Dendritic cell treated with granulocyte-macrophage colony-stimulating factor and Interleukin-4, amounts not matched to agents 40 ng/mL and 50 ng/mL, for 4 days (primary cell): ENCODE data around the gene GCNT3.
"Not testable (repeated sequence)": the region's sequence is repeated elsewhere in the genome, so short reads cannot be mapped to it uniquely, and the experiment has no call there.

ENCODE experiments used
- H3K27ac Mint-ChIP-seq: one replicate; pipeline ENCODE4 v1.8.0; 2022; ENCODE audit warnings: mild to moderate bottlenecking, mixed read lengths
- H3K27me3 Mint-ChIP-seq: one replicate; pipeline ENCODE4 v1.8.0; 2022; ENCODE audit warnings: mild to moderate bottlenecking, mixed read lengths
- H3K36me3 Mint-ChIP-seq: one replicate; pipeline ENCODE4 v1.8.0; 2022; ENCODE audit warnings: low read depth, mixed read lengths
- H3K4me1 Mint-ChIP-seq: one replicate; pipeline ENCODE4 v1.8.0; 2022; ENCODE audit warnings: low read depth, mixed read lengths
- H3K4me3 Mint-ChIP-seq: one replicate; pipeline ENCODE4 v1.8.0; 2022; ENCODE audit warnings: mild to moderate bottlenecking, moderate library complexity, mixed read lengths
- H3K9me3 Mint-ChIP-seq: one replicate; pipeline ENCODE4 v1.8.0; 2022; ENCODE audit warnings: mixed read lengths
- intact Hi-C: fragments of 100-400 bp; cut with micrococcal nuclease; formaldehyde crosslinking; loops from one replicate; pipeline ENCODE4 v1.15.0; 2022

The GCNT3 gene

DNA sequence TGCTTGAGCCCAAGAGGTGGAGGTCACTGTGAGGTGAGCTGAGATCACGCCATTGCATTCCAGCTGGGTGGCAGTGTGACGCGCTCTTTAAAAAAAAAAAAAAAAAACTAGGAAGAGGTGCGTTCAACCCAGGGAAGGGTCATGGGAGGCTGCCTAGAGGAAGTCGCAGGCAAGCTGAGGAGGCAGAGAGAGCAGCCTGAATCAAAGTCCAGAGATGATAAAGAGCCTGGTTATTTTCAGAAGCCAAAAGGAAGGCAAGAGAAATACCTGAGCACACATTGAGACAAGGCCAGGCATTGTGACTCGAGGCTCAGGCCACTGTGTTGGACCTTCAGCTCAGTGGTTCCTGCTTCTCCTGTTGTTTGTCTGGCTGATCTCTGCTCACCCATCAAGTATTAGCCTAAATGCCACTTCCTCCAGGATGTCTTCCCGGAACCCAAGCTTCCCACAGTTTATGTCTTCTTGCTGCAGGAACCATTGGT is 16.1 kb upstream of the GCNT3 start:
- no peak overlapping the region for H3K4me3 Mint-ChIP-seq
- H3K4me1 Mint-ChIP-seq: peaks cover 21% of the 10 kb centered on the region
- H3K27ac Mint-ChIP-seq: peak overlapping the region; percentile 56
- H3K36me3 Mint-ChIP-seq: no peaks in the 10 kb centered on the region
- peaks cover 38% of the 10 kb centered on the region for H3K27me3 Mint-ChIP-seq
- no peaks in the 10 kb centered on the region for H3K9me3 Mint-ChIP-seq
- intact Hi-C loops: no loop called here

DNA sequence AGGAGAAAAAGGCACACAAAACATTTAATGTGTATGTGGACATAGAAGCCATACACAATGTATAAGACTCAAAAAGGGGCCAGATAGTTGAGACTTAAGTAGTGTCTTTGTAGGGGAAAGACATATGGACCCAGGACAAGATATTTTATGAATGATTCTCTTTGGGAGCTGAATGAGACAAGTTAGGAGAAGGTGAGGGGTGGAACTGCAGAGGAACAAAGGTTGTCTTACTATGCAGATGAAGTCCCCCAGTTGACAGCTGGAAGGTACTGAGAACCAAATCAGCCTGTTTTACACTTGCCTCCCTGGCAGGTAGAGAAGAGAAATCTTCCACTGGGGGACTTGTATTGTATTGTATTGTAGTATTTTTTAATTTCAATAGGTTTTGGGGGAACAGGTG is 14.9 kb upstream of the GCNT3 start:
- intact Hi-C loops: no loop called here
- no peak overlapping the region for H3K4me3 Mint-ChIP-seq
- peaks cover 7% of the 10 kb centered on the region for H3K9me3 Mint-ChIP-seq
- H3K4me1 Mint-ChIP-seq: peaks cover 13% of the 10 kb centered on the region
- peaks cover 36% of the 10 kb centered on the region for H3K27me3 Mint-ChIP-seq
- no peaks in the 10 kb centered on the region for H3K36me3 Mint-ChIP-seq
- no peak overlapping the region for H3K27ac Mint-ChIP-seq

DNA sequence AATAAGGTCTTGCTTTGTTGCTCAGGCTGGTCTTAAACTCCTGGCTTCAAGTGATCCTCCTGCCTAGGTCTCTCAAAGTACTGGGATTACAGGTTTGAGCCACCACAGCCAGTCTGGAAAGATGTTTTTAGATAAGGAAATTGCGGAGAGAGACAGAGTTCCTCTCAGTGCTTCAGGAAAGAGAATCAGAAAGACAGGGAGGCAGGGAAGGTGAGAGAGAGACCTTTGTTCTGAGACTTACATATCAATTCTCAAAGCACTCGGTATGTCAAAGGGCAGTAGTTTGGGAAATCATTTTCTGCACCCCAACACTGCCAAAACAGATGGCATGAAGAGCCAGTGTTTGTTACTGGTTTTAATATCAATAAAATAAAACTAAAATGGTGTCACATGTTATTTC is 13.1 kb upstream of the GCNT3 start:
- intact Hi-C loops: no loop called here

DNA sequence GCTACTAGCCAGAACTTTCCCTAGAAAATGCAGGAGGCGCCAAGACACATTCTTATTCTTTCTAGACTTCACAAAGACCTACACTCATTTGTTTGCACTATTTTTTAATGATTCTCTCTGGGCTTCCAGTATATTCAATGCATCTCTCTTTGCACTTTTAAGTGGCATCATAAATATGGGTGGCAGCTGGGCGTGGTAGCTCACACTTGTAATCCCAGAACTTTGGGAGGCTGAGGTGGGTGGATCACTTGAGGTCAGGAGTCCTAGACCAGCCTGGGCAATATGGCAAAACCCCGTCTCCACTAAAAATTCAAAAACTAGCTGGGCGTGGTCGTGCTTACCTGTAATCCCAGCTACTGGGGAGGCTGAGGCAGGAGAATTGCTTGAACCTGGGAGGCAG is 5.6 kb upstream of the GCNT3 start:
- Mint-ChIP-seq H3K4me3 (no peak overlapping the region), H3K36me3 (no peaks in the 10 kb centered on the region), H3K27me3 (peaks cover 20% of the 10 kb centered on the region), H3K9me3 (peaks cover 30% of the 10 kb centered on the region), H3K4me1 (peaks cover 6% of the 10 kb centered on the region), H3K27ac (no peak overlapping the region)
- intact Hi-C loops: no loop called here

More for the DNA sequence above, 13.1 kb upstream of the GCNT3 start:
- H3K4me1 Mint-ChIP-seq: peaks cover 11% of the 10 kb centered on the region
- peaks cover 17% of the 10 kb centered on the region for H3K9me3 Mint-ChIP-seq
- no peak overlapping the region for H3K4me3 Mint-ChIP-seq
- peaks cover 33% of the 10 kb centered on the region for H3K27me3 Mint-ChIP-seq
- no peaks in the 10 kb centered on the region for H3K36me3 Mint-ChIP-seq
- no peak overlapping the region for H3K27ac Mint-ChIP-seq

DNA sequence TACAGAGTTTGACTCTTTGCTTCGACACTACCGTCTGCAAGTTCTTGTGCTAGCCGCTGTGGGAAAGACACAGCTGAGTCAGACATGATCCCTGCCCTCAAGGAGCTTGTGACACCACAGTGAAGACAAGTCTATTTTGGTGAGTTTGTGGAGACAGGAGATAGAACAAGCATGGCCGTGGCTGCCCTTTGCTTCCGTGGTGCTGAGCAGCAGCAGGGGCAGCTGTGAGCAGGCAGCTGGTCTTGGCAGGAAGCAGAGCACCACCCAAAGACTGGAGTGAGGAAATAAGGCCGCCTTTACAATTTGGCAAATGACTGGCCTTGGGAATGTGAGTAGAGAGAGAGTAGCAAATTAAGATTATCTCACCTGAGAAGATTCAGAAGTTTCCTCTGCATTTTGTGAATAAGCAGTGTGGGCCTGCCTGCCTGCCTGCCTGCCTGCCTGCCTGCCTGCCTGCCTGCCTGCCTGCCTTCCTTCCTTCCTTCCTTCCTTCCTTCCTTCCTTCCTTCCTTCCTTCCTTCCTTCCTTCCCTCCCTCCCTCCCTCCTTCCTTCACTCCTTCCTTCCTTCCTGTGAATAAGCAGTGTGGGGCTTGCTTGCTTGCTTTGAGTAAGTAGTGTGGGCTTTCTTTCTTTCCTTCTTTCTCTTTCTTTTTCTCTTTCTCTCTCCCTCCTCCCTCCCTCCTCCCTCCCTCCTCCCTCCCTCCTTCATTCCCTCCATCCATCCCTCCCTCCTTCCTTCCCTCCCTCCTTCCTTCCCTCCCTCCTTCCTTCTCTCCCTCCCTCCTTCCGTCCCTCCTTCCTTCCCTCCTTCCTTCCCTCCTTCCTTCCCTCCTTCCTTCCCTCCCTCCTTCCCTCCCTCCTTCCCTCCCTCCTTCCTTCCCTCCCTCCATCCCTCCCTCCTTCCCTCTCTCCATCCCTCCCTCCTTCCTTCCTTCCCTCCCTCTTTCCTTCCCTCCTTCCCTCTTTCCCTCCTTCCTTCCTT is 1.6 kb upstream of the GCNT3 start:
- peaks cover 27% of the 10 kb centered on the region for H3K27me3 Mint-ChIP-seq
- intact Hi-C loops: no loop called here
- H3K27ac Mint-ChIP-seq: no peak overlapping the region
- H3K9me3 Mint-ChIP-seq: peaks cover 9% of the 10 kb centered on the region
- no peak overlapping the region for H3K4me3 Mint-ChIP-seq
- H3K36me3 Mint-ChIP-seq: no peaks in the 10 kb centered on the region
- H3K4me1 Mint-ChIP-seq: peaks cover 21% of the 10 kb centered on the region

DNA sequence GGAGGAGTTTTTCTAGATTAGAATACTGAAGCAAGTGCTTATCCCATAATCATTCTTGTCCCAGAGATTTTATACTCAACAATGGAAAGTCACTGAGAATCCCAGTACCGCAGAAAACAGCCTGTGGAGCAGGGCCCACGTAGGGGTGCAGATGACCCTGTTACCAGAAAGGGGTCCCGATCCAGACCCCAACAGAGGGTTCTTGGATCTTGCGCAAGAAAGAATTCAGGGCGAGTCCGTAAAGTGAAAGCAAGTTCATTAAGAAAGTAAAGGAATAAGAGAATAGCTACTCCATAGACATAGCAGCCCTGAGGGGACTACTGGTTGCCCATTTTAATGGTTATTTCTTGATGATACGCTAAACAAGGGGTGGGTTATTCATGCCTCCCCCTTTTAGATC is 2.6 kb downstream of the GCNT3 start:
- intact Hi-C loops: no loop called here
- peaks cover 9% of the 10 kb centered on the region for H3K9me3 Mint-ChIP-seq
- no peak overlapping the region for H3K4me3 Mint-ChIP-seq
- H3K36me3 Mint-ChIP-seq: no peaks in the 10 kb centered on the region
- H3K27me3 Mint-ChIP-seq: peaks cover 33% of the 10 kb centered on the region
- no peak overlapping the region for H3K27ac Mint-ChIP-seq
- H3K4me1 Mint-ChIP-seq: peaks cover 39% of the 10 kb centered on the region

DNA sequence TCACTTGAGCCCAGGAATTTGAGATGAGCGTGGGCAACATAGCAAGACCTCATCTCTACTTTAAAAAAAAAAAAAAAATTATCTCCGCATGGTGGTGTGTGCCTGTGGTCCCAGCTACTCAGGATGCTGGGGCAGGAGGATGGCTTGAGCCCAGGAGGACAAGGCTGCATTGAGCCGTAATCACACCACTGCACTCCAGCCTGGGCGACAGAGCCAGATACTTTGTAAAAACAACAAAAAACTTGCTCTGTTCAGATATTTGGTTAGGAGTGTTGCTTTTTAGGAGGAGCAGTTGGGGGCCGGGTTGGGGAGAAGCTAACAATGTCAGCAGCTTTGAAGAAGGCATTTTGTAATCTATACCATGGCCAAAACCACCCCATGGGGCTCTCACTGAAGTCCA is 4.1 kb downstream of the GCNT3 start:
- H3K4me1 Mint-ChIP-seq: peaks cover 35% of the 10 kb centered on the region
- no peak overlapping the region for H3K27ac Mint-ChIP-seq
- no peaks in the 10 kb centered on the region for H3K36me3 Mint-ChIP-seq
- H3K4me3 Mint-ChIP-seq: no peak overlapping the region
- H3K27me3 Mint-ChIP-seq: peaks cover 34% of the 10 kb centered on the region
- peaks cover 9% of the 10 kb centered on the region for H3K9me3 Mint-ChIP-seq
- intact Hi-C loops: no loop called here

DNA sequence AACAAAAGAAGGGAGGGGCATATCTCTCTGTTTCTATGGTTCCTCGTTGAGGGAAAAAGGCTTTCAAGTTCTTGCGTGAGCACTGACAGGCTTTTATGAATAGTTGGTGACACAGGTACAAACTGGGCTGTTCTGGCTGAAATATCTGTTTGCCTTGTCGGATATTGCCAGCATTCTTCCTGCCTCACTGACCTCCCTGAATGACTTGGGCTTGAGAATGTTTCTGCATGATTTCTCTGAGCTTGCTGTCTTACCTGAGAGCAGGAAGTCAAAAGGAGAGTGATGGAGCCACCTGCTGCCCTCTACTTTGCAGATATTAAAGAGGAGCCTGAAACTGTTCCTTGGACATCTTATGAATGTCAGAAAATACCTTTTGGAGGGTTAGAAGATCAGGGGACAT is 4.8 kb downstream of the GCNT3 start:
- intact Hi-C loops: no loop called here
- peaks cover 2% of the 10 kb centered on the region for H3K9me3 Mint-ChIP-seq
- no peak overlapping the region for H3K27ac Mint-ChIP-seq
- no peaks in the 10 kb centered on the region for H3K36me3 Mint-ChIP-seq
- H3K4me1 Mint-ChIP-seq: peaks cover 30% of the 10 kb centered on the region
- H3K27me3 Mint-ChIP-seq: peaks cover 33% of the 10 kb centered on the region
- H3K4me3 Mint-ChIP-seq: no peak overlapping the region

DNA sequence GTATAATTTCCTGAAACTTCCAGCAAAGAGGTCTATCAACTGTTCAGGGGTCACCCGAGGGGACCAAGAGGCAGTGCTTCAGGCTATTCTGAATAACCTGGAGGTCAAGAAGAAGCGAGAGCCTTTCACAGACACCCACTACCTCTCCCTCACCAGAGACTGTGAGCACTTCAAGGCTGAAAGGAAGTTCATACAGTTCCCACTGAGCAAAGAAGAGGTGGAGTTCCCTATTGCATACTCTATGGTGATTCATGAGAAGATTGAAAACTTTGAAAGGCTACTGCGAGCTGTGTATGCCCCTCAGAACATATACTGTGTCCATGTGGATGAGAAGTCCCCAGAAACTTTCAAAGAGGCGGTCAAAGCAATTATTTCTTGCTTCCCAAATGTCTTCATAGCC is 6.8 kb downstream of the GCNT3 start:
- H3K27me3 Mint-ChIP-seq: peaks cover 27% of the 10 kb centered on the region
- no peak overlapping the region for H3K27ac Mint-ChIP-seq
- no peaks in the 10 kb centered on the region for H3K9me3 Mint-ChIP-seq
- H3K4me1 Mint-ChIP-seq: peaks cover 21% of the 10 kb centered on the region
- no peaks in the 10 kb centered on the region for H3K36me3 Mint-ChIP-seq
- no peak overlapping the region for H3K4me3 Mint-ChIP-seq
- intact Hi-C loops: no loop called here

DNA sequence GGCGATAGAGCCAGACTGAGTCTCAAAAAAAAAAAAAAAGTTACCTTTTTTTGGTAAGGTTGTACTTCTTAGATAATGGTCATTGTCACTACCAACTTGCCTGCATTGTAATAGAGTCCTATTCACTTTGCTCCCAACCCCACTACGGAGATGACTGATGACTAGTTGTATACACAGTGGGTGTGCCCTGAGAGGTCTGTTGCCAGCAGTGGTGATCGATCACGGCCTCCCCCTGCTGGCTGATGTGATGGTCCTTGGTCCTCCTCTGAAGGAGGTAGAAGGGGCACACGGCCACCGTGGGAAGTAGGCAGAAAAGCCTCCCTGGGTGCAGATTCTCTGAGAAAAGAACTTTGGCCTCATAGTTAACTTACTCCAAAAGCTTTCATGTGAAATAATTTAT is 10.7 kb downstream of the GCNT3 start:
- Mint-ChIP-seq H3K4me3 (no peak overlapping the region), H3K9me3 (no peaks in the 10 kb centered on the region), H3K4me1 (peaks cover 11% of the 10 kb centered on the region), H3K27me3 (peaks cover 19% of the 10 kb centered on the region), H3K36me3 (no peaks in the 10 kb centered on the region), H3K27ac (no peak overlapping the region)
- intact Hi-C loops: loop anchor here (5.0 kb wide), 1 partner anchor 90 kb away; no protein-coding TSS in a partner anchor

DNA sequence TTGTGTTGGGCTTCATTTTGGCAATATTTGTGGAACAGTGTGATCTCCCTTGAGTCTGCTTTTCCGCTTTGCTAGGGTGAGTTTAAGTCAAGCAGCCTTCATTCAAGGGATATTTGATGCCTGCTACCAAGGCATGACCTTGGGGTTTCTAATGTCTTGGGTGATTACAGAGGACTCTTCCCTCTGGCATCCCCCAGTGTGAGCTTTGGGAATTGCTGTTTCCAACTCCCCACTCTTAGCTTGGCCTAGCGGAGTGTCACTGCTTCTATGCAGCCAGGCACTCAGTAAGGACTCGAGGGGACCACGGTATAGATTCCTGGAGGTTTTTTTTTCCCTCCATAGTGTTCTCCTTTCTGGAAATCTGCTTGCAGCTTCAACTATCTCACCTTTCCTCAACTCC is 21.1 kb downstream of the GCNT3 start:
- no peak overlapping the region for H3K27ac Mint-ChIP-seq
- intact Hi-C loops: no loop called here
- H3K9me3 Mint-ChIP-seq: no peaks in the 10 kb centered on the region
- H3K36me3 Mint-ChIP-seq: peaks cover 13% of the 10 kb centered on the region
- H3K4me3 Mint-ChIP-seq: no peak overlapping the region
- H3K27me3 Mint-ChIP-seq: no peaks in the 10 kb centered on the region
- H3K4me1 Mint-ChIP-seq: peaks cover 12% of the 10 kb centered on the region

DNA sequence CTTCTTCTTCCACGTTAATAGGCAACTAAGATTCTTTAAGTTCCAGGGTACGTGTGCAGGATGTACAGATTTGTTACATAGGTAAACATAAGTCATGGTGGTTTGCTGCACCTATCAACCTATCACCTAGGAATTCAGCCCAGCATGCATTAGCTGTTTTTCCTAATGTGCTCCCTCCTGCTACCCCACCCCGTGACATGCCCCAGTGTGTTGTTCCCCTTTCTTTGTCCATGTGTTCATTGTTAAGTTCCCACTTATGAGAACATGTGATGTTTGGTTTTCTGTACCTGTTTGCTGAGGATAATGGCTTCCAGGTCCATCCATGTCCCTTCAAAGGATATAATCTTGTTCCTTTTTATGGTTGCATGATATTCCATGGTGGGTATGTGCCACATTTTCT is 24.6 kb downstream of the GCNT3 start:
- intact Hi-C loops: no loop called here
- H3K9me3 Mint-ChIP-seq: no peaks in the 10 kb centered on the region
- no peak overlapping the region for H3K4me3 Mint-ChIP-seq
- no peak overlapping the region for H3K27ac Mint-ChIP-seq
- no peaks in the 10 kb centered on the region for H3K27me3 Mint-ChIP-seq
- peaks cover 41% of the 10 kb centered on the region for H3K36me3 Mint-ChIP-seq
- H3K4me1 Mint-ChIP-seq: peaks cover 12% of the 10 kb centered on the region

DNA sequence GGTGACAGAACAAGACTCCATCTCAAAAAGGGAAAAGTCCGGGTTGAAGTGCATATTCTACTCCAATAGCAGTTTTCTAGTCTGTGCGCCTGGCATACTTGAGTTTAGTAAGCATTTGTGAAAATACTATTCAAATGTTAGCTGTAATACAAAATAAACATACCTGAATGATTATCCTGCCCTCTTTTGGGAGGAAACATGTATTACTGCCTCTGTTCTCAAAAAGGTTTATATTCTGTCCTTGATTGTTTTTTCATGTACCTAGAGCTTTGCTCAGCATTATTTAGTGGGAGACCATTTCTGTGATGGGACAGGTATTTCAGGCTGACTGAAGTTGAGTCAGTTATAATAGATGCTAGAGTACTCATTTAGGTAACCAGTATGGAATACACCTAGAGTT is 25.9 kb downstream of the GCNT3 start:
- Mint-ChIP-seq H3K4me1 (peaks cover 12% of the 10 kb centered on the region), H3K36me3 (peaks cover 52% of the 10 kb centered on the region)
- intact Hi-C loops, H3K27me3 Mint-ChIP-seq, H3K4me3 Mint-ChIP-seq, H3K9me3 Mint-ChIP-seq, H3K27ac Mint-ChIP-seq: not testable (repeated sequence)

DNA sequence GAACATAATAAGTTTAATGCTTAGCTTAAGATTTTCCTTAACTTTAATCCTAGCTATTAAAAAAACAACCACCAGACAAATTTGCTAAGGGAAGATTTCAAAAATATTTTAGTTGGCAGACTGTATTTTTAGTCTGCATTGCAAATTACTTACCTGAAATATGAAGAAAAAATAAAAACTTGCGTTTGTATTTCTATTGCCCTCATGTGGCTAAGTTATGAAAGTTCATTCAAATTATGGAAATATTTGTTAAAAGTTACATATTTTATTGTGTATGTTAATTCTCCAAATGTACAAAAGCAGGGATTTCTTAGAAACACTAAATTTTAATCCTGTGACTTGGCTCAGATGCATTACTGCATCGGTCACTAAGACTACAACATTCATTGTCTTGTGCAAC is 30.8 kb downstream of the GCNT3 start:
- Mint-ChIP-seq H3K4me1 (peaks cover 9% of the 10 kb centered on the region), H3K4me3 (no peak overlapping the region), H3K9me3 (no peaks in the 10 kb centered on the region), H3K36me3 (peaks cover 69% of the 10 kb centered on the region), H3K27me3 (no peaks in the 10 kb centered on the region), H3K27ac (no peak overlapping the region)
- intact Hi-C loops: loop anchor here (5.0 kb wide), 1 partner anchor 110 kb away; no protein-coding TSS in a partner anchor
